HepG2 (cell line): Measurements from ENCODE around the gene KHNYN. TPM values are rescaled to one million over a fixed set of nuclear protein-coding genes. Genes with fewer than 3 reads are reported as not detected.

Experiments
- AKNA ChIP-seq: sonication (generic); formaldehyde crosslinking; IDR thresholded peaks from 2 replicates; pipeline ENCODE4 v1.4.0; 2020; ENCODE audit warnings: missing genetic modification reagents, borderline replicate concordance
- FOXA1 ChIP-seq, 2 experiments: fragments of 450-650 bp in 1 of 2; sonication (generic) in 1 of 2; formaldehyde crosslinking in 1 of 2; IDR thresholded peaks; 2 replicates each; pipeline versions ENCODE4 v1.4.0 to v1.6.1; 2016 to 2020; ENCODE audit warnings: missing genetic modification reagents in 1 of 2
- HMGXB3 ChIP-seq: sonication (generic); formaldehyde crosslinking; IDR thresholded peaks from 2 replicates; pipeline ENCODE4 v1.4.0; 2020; ENCODE audit warnings: missing genetic modification reagents, borderline replicate concordance
- NFYB ChIP-seq: sonication (generic); formaldehyde crosslinking; IDR thresholded peaks from 2 replicates; pipeline ENCODE4 v1.4.0; 2020; ENCODE audit warnings: missing genetic modification reagents
- PHB2 ChIP-seq: fragments of 450-650 bp; IDR thresholded peaks from 2 replicates; pipeline ENCODE4 v1.6.1; 2018; ENCODE audit not compliant: partially characterized antibody
- PRMT3 ChIP-seq: sonication (generic); formaldehyde crosslinking; IDR thresholded peaks from 2 replicates; pipeline ENCODE4 v1.8.1; 2022; ENCODE audit warnings: low read depth, mild to moderate bottlenecking, moderate library complexity, missing genetic modification reagents, borderline replicate concordance
- SP2 ChIP-seq: sonication (generic); formaldehyde crosslinking; IDR thresholded peaks from 2 replicates; pipeline ENCODE4 v1.5.1; 2020; ENCODE audit warnings: mild to moderate bottlenecking, missing genetic modification reagents
- SRSF4 ChIP-seq: fragments of 200-400 bp; formaldehyde crosslinking; IDR thresholded peaks from one replicate; pipeline ENCODE4 v1.6.1; 2018; ENCODE audit warnings: mild to moderate bottlenecking, low read depth, low read length, moderate library complexity; ENCODE audit not compliant: poor library complexity, severe bottlenecking
- ZBTB44 ChIP-seq: sonication (generic); formaldehyde crosslinking; IDR thresholded peaks from 2 replicates; pipeline ENCODE4 v1.4.0; 2020; ENCODE audit warnings: missing genetic modification reagents
- ZFP91 ChIP-seq: sonication (generic); formaldehyde crosslinking; IDR thresholded peaks from 2 replicates; pipeline ENCODE4 v1.9.0; 2022; ENCODE audit warnings: missing genetic modification reagents, mild to moderate bottlenecking, borderline replicate concordance
- ZNF24 ChIP-seq: fragments of 450-650 bp; IDR thresholded peaks from 2 replicates; pipeline ENCODE4 v1.6.1; 2017; ENCODE audit warnings: antibody characterized with exemption, mild to moderate bottlenecking
- ZNF30 ChIP-seq: sonication (generic); formaldehyde crosslinking; IDR thresholded peaks from 2 replicates; pipeline ENCODE4 v1.5.0; 2020; ENCODE audit warnings: mild to moderate bottlenecking, missing genetic modification reagents
- polyA plus RNA-seq, 8 experiments: library from polyadenylated mRNA; depleted of rRNA in 3 of 8; stranded (reverse) in 7 of 8; unstranded in 1 of 8; fragments of >200 nt; fragmentation: Illumina TruSeq in 4 of 8; extraction: Trizol in 4 of 8; gene quantifications; 2 replicates each; pipeline versions ENCODE4 v1.2.1 to v1.2.3, GENCODE V29; 2011 to 2016; ENCODE audit warnings: low read depth in 4 of 8, missing spikeins in 1 of 8, mixed read lengths in 1 of 8; ENCODE audit not compliant: insufficient read depth in 1 of 8
- total RNA-seq, 5 experiments: library from RNA; depleted of rRNA; stranded (reverse); fragments of >200 nt; fragmentation: Illumina TruSeq; extraction: Trizol; gene quantifications; 2 replicates each; pipeline ENCODE4 v1.2.3, GENCODE V29; 2016; ENCODE audit warnings: low read depth in 1 of 5
- TF ChIP-seq, protein P1 (sequence below): sonication (generic); formaldehyde crosslinking; conservative IDR thresholded peaks from 2 replicates; pipeline ENCODE4 v1.8.1; 2023; ENCODE audit warnings: missing genetic modification reagents

Gene KHNYN
- total and polyA plus RNA-seq, 2 of the 13 experiments (the other 11 are each of a cell fraction or from before 2014, with no cell fraction given), result 52.8 to 75.7 TPM

- TF ChIP-seq ZBTB44 (peak; percentile 88; the same call in 1 of the 2 replicates), ZNF24 (no peak), PRMT3 (CRISPR knock-in tag) (no peak; the same call in 1 of the 2 replicates), SP2 (CRISPR knock-in tag) (peak; percentile 47; the same call in 1 of the 2 replicates), ZFP91 (CRISPR knock-in tag) (peak; percentile 95), FOXA1 (IDR thresholded peaks at IDR 0.05) (no peak), FOXA1 (CRISPR knock-in tag; IDR thresholded peaks at IDR 0.05) (peak; percentile 31; the same call in 1 of the 2 replicates), AKNA (CRISPR knock-in tag) (no peak), SRSF4 (no peak), HMGXB3 (CRISPR knock-in tag) (peak; percentile 69; the same call in 1 of the 2 replicates), PHB2 (no peak), NFYB (CRISPR knock-in tag) (peak; percentile 82), ZNF30 (peak; percentile 84; the same call in 1 of the 2 replicates)
- TF ChIP-seq, protein P1, sequence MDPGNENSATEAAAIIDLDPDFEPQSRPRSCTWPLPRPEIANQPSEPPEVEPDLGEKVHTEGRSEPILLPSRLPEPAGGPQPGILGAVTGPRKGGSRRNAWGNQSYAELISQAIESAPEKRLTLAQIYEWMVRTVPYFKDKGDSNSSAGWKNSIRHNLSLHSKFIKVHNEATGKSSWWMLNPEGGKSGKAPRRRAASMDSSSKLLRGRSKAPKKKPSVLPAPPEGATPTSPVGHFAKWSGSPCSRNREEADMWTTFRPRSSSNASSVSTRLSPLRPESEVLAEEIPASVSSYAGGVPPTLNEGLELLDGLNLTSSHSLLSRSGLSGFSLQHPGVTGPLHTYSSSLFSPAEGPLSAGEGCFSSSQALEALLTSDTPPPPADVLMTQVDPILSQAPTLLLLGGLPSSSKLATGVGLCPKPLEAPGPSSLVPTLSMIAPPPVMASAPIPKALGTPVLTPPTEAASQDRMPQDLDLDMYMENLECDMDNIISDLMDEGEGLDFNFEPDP (CRISPR knock-in tag), result 0 out of 2 replicates have a peak, but pooled peaks have one; percentile 89
Observed at GRCh38 chr14:24481622-24482324, 52.0 kb downstream of the KHNYN start (continued).
